Large intestine (tissue), 3 donors: ENCODE results near the gene NDNF. TPM values are rescaled to one million over a fixed set of nuclear protein-coding genes. Genes with fewer than 3 reads are reported as not detected.

Experiments used
- DNase-seq, 2 donors: peaks; one replicate each; pipeline versions ENCODE4 v3.0.0 to v3.0.0-alpha.2; 2013
- H3K27ac ChIP-seq: one replicate; pipeline ENCODE4 v1.5.1; 2013; ENCODE audit warnings: low read length
- H3K27me3 ChIP-seq: 2 replicates; pipeline ENCODE4 v1.6.1; 2013; ENCODE audit warnings: low read length; ENCODE audit not compliant: control insufficient read depth, insufficient read depth
- H3K36me3 ChIP-seq: 2 replicates; pipeline ENCODE4 v1.6.1; 2013; ENCODE audit warnings: low read length; ENCODE audit not compliant: control insufficient read depth, insufficient read depth
- H3K4me1 ChIP-seq: one replicate; pipeline ENCODE4 v1.6.1; 2013; ENCODE audit warnings: low read length; ENCODE audit not compliant: control insufficient read depth, insufficient read depth
- H3K4me3 ChIP-seq: one replicate; pipeline ENCODE4 v1.5.1; 2013; ENCODE audit warnings: low read length
- H3K9me3 ChIP-seq: one replicate; pipeline ENCODE4 v1.6.1; 2013; ENCODE audit warnings: mild to moderate bottlenecking, low read depth, low read length, moderate library complexity; ENCODE audit not compliant: control insufficient read depth
- WGBS: methylation state at CpG from one replicate; pipeline ENCODE4 v1.1.5; 2013; ENCODE audit warnings: low lambda C conversion rate; ENCODE audit not compliant: insufficient coverage; 5-methylcytosine and 5-hydroxymethylcytosine counted together
- polyA plus RNA-seq: library from polyadenylated mRNA; unstranded; fragments of 120-200 nt; gene quantifications from one replicate; pipeline ENCODE4 v1.2.1, GENCODE V29; 2013

The NDNF gene
- polyA plus RNA-seq, 1 donor = 13.6 TPM

GRCh38 chr4:121071640-121072223, 603 bp downstream of the NDNF start:
- Histone ChIP-seq H3K27ac (peak overlapping the region; percentile 75), H3K4me3 (peak overlapping the region; percentile 65), H3K27me3 (peaks cover 5% of the 10 kb centered on the region), H3K36me3 (no peaks in the 10 kb centered on the region), H3K9me3 (no peaks in the 10 kb centered on the region), H3K4me1 (peaks cover 16% of the 10 kb centered on the region)
- no peak for DNase-seq
- WGBS = no CpG with 5 or more reads among the region's 34 CpGs

- Histone ChIP-seq H3K9me3 (no peaks in the 10 kb centered on the region), H3K4me1 (peaks cover 16% of the 10 kb centered on the region), H3K36me3 (no peaks in the 10 kb centered on the region), H3K4me3 (peak overlapping the region; percentile 65), H3K27me3 (peaks cover 5% of the 10 kb centered on the region), H3K27ac (peak overlapping the region; percentile 75)
- peak; percentile 50 to 70 for DNase-seq
- WGBS = no CpG with 5 or more reads among the region's 64 CpGs
Observed at GRCh38 chr4:121070696-121071639, 1.4 kb downstream of the NDNF start.

- DNase-seq = peak in 1 of 2 donors; percentile 54
- peak overlapping the region; percentile 65 for H3K4me3 ChIP-seq
- peak overlapping the region; percentile 75 for H3K27ac ChIP-seq
- no peaks in the 10 kb centered on the region for H3K36me3 ChIP-seq
- peaks cover 5% of the 10 kb centered on the region for H3K27me3 ChIP-seq
- H3K4me1 ChIP-seq = peaks cover 11% of the 10 kb centered on the region
- no peaks in the 10 kb centered on the region for H3K9me3 ChIP-seq
- 6% methylated on average over 5 of the region's 12 CpGs for whole genome bisulfite sequencing
Observed at GRCh38 chr4:121070274-121070673, 2.1 kb downstream of the NDNF start.

- peak in 1 of 2 donors; percentile 48 for DNase-seq
- peak overlapping the region; percentile 65 for H3K4me3 ChIP-seq
- peaks cover 5% of the 10 kb centered on the region for H3K27me3 ChIP-seq
- peaks cover 3% of the 10 kb centered on the region for H3K4me1 ChIP-seq
- peak overlapping the region; percentile 75 for H3K27ac ChIP-seq
- WGBS = 92% methylated on average over 1 of the region's 1 CpG
- no peaks in the 10 kb centered on the region for H3K9me3 ChIP-seq
- no peaks in the 10 kb centered on the region for H3K36me3 ChIP-seq
Observed at GRCh38 chr4:121069430-121069829, 2.9 kb downstream of the NDNF start.

- 100% methylated on average over 2 of the region's 3 CpGs for WGBS
Observed at GRCh38 chr4:121064482-121064881, 7.9 kb downstream of the NDNF start.

GRCh38 chr4:121062521-121062920, 9.8 kb downstream of the NDNF start:
- Histone ChIP-seq H3K9me3 (no peaks in the 10 kb centered on the region), H3K27ac (no peak overlapping the region), H3K4me3 (no peak overlapping the region), H3K4me1 (no peaks in the 10 kb centered on the region), H3K36me3 (no peaks in the 10 kb centered on the region), H3K27me3 (no peaks in the 10 kb centered on the region)
- no CpG with 5 or more reads among the region's 5 CpGs for WGBS
- DNase-seq = no peak

More at GRCh38 chr4:121064482-121064881, 7.9 kb downstream of the NDNF start:
- Histone ChIP-seq H3K4me1 (no peaks in the 10 kb centered on the region), H3K27me3 (no peaks in the 10 kb centered on the region), H3K9me3 (no peaks in the 10 kb centered on the region), H3K36me3 (no peaks in the 10 kb centered on the region), H3K27ac (no peak overlapping the region), H3K4me3 (no peak overlapping the region)
- DNase-seq = no peak

GRCh38 chr4:121061861-121062260, 10.5 kb downstream of the NDNF start:
- H3K9me3 ChIP-seq = no peaks in the 10 kb centered on the region
- no peak overlapping the region for H3K27ac ChIP-seq
- no peak for DNase-seq
- no peaks in the 10 kb centered on the region for H3K4me1 ChIP-seq
- WGBS = 83% methylated on average over 3 of the region's 3 CpGs
- no peaks in the 10 kb centered on the region for H3K27me3 ChIP-seq
- H3K36me3 ChIP-seq = no peaks in the 10 kb centered on the region
- no peak overlapping the region for H3K4me3 ChIP-seq

- H3K36me3 ChIP-seq = no peaks in the 10 kb centered on the region
- no peaks in the 10 kb centered on the region for H3K4me1 ChIP-seq
- no peak overlapping the region for H3K27ac ChIP-seq
- no peak overlapping the region for H3K4me3 ChIP-seq
- DNase-seq = no peak
- no CpG with 5 or more reads among the region's 12 CpGs for WGBS
- no peaks in the 10 kb centered on the region for H3K27me3 ChIP-seq
- no peaks in the 10 kb centered on the region for H3K9me3 ChIP-seq
Observed at GRCh38 chr4:121061215-121061614, 11.1 kb downstream of the NDNF start.

GRCh38 chr4:121057466-121057922, 14.8 kb downstream of the NDNF start:
- no peaks in the 10 kb centered on the region for H3K4me1 ChIP-seq
- no peaks in the 10 kb centered on the region for H3K36me3 ChIP-seq
- H3K27ac ChIP-seq = no peak overlapping the region
- H3K27me3 ChIP-seq = no peaks in the 10 kb centered on the region
- no peak for DNase-seq
- 20% methylated on average over 3 of the region's 9 CpGs for WGBS
- no peaks in the 10 kb centered on the region for H3K9me3 ChIP-seq
- H3K4me3 ChIP-seq = no peak overlapping the region

- no peak overlapping the region for H3K27ac ChIP-seq
- H3K9me3 ChIP-seq = no peaks in the 10 kb centered on the region
- no peak for DNase-seq
- no CpG with 5 or more reads among the region's 3 CpGs for WGBS
- H3K4me1 ChIP-seq = no peaks in the 10 kb centered on the region
- H3K4me3 ChIP-seq = no peak overlapping the region
- no peaks in the 10 kb centered on the region for H3K36me3 ChIP-seq
- no peaks in the 10 kb centered on the region for H3K27me3 ChIP-seq
Observed at GRCh38 chr4:121056066-121056465, 16.3 kb downstream of the NDNF start.
